GM19455 (cell line): ENCODE results near the gene ALDH3B2.

Source experiments
- ATAC-seq: cut with Tn5 transposase; IDR thresholded peaks from one replicate; pipeline ENCODE4 v1.9.1; 2021; ENCODE audit not compliant: unreplicated experiment

ALDH3B2 gene

DNA sequence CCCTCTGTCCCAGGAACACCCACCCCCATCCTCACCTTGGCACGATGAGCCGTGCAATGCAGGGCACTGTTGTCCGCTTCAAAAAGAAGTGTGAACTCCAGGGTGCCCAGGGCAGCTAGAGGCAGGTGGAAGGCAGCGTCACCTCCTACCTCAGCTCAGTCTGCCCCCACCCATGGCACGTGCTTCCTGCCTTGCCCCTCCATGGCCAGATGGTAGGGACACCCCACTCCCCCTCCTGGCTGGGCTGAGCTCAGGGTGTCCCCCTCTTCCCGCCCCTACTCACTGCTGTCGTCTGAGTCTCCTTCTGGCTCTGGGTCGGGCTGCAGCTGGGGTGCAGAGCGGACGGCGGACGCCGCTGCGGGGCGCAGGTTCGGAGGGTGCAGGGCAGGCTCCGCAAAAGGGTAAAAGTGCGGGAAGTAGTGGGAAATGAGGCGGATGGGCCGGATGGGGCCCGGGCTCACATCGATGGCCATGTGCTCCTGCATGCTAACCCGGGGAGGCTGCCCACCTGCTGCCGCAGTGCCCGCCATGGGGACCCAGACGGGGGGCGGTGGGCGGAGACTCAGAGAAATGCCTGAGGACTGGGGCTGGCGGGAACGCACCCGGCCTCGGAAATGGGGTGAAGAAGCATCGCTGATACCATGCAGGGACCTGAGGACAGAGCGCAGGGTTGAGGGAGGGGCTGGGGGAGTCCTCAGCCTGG, 58.5 kb downstream of the ALDH3B2 start:
- ATAC-seq, result no peak

DNA sequence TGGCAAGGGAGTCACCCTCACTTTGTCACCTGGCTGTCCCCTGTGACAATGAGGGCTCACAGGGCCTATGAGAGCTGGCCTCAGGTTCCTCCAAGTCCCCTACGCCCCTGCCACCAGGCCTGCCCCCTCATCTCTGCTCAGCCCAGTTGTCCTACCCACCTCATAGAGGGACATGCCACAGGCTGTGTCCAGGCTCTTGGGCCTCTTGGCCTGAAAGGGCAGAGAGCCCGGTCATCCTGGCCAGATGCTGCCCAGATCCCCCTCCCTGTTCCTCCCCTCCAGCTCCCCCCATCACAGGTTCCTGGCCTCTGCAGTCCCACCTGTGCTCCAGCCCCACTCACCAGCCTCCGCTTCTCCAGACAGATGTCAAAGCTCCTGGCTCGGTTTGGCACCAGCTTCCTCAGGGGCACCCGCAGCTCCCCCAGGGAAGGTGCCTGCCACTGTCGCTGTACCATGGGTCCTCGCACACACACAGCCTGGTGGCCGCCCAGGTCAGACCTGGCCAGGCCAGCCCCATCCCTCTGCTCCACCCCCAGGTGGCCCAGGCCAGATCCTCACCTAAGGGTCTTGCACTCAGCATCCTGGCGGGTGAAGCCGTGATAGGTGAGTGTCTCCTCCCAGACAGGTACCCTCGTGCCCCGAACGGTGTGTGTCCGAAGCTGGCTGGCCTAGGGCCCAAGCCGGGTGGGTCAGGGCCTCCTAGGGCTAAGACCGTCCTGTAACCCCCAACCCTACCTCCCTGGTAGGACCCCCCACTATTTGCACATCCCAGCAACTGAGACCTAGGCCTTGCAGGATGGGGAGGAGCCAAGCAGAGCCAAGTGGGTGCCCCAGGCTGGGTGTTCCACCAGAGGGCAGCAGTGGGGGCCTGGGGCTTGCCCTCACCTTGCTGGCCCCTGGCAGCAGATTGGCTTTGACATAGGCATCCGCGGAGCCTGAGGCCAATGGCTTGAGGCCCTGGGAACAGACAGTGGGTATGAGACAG, 59.4 kb downstream of the ALDH3B2 start:
- ATAC-seq, result no peak

DNA sequence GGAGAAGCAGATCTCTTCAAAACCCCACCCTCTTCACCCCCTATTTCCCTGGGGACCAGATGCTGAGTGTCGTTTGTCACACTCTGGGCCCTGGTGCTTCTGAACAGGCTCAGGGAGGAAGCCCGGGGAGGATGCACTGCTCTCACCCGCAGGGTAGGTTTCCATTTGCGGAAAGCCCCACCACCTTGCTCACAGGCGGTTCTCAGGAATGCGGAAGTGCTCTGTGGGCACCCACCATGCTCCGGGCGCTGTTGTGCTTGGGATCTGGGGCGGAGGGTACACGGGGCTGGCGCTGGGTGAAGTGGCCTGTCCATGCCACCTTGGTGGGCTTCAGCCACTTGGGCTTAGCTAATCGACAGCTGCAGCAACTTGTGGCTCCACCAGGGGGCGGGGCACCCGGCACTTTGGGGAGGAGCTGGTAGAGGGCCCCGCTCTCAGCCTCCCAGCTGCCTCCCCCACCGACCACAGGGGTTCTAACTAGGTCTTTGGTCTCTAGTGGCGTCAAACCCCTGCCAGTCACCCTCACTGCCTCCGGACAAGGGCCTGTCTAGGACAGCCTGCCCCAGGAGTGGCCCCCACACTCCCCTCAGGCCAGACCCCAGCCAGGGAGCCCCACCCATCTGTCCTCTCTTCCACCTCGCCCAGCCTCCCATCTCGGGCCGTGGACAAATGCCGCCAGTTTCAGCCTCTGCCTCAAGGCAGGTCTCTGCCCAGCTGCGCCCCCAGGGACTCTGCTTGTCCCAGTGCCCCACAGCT, 60.3 kb downstream of the ALDH3B2 start:
- no peak for ATAC-seq

DNA sequence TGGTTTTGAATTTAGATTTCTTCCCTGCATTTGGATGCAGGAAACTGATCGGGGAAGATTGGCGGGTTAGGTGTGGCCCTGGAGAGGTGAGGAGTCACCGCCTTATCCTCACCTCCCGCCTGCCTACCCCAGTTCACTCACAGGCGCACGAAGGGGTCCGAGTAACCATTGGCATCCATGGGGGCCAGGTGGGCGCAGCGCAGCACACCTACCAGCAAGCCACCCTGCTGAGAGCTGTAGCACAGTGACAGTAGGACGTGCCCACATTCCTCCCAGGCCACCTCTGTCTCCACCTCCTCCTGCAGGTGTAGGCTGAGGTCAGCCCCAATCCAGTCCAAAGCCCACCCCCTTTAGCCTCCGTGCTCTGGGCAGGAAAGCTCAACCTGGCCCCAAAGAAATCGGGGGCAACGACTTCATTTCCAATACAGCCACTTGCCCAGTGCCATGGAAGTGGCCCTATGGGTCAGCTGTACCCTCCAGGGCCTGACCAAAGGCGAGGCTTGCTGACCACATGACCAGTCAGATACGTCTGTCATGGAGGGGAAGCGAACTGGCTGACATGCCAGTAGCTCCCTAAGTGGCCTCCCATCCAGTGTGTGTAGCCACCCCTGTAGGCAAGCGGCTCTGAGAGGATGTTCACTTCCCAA, 61.0 kb downstream of the ALDH3B2 start:
- no peak for ATAC-seq

DNA sequence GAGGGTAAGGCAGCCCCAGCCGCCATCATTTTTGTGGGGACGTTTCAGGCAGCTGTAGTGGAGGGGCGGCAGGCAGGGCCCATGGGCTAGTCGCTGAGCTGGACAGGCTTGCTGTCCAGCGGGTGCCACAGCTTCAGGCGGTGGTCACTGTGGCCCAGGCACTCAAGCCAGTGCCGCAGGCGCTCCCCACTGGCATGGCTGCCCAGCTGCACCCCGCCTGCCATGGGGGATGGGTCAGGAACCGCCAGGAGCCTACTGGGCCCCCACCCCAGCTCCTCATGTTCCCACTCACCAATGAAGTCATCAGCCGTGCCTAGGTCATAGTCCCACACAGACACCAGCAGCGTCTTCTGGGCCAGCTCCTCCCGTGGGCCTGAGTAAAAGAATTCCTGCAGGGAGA, 61.7 kb downstream of the ALDH3B2 start:
- ATAC-seq, result no peak
